PFSK-1 (cell line): ENCODE results near the gene KIRREL3.

ENCODE experiments used
- POLR2AphosphoS5 ChIP-seq: IDR thresholded peaks from 2 replicates; pipeline ENCODE4 v1.6.1; 2012; ENCODE audit warnings: low read depth, mild to moderate bottlenecking, control low read depth, low read length, moderate library complexity
- SIN3A ChIP-seq: IDR thresholded peaks from 2 replicates; pipeline ENCODE4 v1.6.1; 2012; ENCODE audit warnings: mild to moderate bottlenecking, low read length, moderate library complexity, borderline replicate concordance; ENCODE audit not compliant: insufficient read depth
- TF ChIP-seq, protein P1 (sequence below), 2 experiments: IDR thresholded peaks; 2 replicates each; pipeline versions ENCODE4 v1.6.1 to v1.8.0; 2011 to 2012; ENCODE audit warnings: low read depth in 2 of 2, low read length in 2 of 2, control low read depth in 1 of 2, inconsistent platforms in 1 of 2, mild to moderate bottlenecking in 1 of 2, moderate library complexity in 1 of 2; ENCODE audit not compliant: insufficient read depth in 1 of 2

DNA sequence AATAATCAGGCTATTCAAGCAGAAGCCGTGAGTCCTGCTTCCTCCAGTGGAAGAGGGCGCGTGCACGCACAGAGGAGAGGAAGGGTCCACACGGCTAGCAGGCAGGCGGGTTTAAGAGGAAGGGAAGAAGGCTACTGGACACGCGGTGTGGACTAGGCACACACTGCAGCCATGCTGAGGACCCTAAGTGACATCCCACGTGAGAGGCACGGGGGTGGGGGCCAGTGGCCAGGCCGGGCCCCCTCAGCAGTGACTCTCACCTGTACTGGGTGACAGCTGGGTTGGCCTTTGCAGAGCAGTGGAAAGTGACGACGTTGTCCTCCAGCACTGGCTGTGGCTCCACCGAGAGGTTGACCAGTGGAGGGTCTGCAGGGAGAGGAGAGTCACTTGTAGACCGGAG is 544.5 kb downstream of the KIRREL3 start:
- TF ChIP-seq POLR2AphosphoS5 (no peak), SIN3A (no peak)
- TF ChIP-seq, protein P1, sequence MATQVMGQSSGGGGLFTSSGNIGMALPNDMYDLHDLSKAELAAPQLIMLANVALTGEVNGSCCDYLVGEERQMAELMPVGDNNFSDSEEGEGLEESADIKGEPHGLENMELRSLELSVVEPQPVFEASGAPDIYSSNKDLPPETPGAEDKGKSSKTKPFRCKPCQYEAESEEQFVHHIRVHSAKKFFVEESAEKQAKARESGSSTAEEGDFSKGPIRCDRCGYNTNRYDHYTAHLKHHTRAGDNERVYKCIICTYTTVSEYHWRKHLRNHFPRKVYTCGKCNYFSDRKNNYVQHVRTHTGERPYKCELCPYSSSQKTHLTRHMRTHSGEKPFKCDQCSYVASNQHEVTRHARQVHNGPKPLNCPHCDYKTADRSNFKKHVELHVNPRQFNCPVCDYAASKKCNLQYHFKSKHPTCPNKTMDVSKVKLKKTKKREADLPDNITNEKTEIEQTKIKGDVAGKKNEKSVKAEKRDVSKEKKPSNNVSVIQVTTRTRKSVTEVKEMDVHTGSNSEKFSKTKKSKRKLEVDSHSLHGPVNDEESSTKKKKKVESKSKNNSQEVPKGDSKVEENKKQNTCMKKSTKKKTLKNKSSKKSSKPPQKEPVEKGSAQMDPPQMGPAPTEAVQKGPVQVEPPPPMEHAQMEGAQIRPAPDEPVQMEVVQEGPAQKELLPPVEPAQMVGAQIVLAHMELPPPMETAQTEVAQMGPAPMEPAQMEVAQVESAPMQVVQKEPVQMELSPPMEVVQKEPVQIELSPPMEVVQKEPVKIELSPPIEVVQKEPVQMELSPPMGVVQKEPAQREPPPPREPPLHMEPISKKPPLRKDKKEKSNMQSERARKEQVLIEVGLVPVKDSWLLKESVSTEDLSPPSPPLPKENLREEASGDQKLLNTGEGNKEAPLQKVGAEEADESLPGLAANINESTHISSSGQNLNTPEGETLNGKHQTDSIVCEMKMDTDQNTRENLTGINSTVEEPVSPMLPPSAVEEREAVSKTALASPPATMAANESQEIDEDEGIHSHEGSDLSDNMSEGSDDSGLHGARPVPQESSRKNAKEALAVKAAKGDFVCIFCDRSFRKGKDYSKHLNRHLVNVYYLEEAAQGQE (IDR thresholded peaks at IDR 0.05; ENCODE audit: insufficient read depth in 1 of 2, low read depth in 2 of 2, low read length in 2 of 2), result no peak
